H1 (cell line): ENCODE measurements around the gene MAGI1. TPM values are rescaled to one million over a fixed set of nuclear protein-coding genes. Genes with fewer than 3 reads are reported as not detected.

Experiments
- CTCF ChIA-PET: fragments of 300-600 bp; sonication (Branson Sonifier 250); formaldehyde crosslinking; loops from one replicate; lab custom pipeline; 2021; ENCODE audit not compliant: partially characterized antibody; lab: Charles Lee
- POLR2A ChIA-PET: fragments of 300-600 bp; sonication (Branson Sonifier 250); formaldehyde crosslinking; loops from one replicate; lab custom pipeline; 2021; ENCODE audit warnings: inconsistent platforms; ENCODE audit not compliant: partially characterized antibody; lab: Charles Lee
- DNase-seq, 2 experiments: peaks; one replicate each; pipeline versions ENCODE4 v3.0.0 to v3.0.0-alpha.2; 2010 to 2022; ENCODE audit warnings: low spot score in 2 of 2, low read depth in 1 of 2, mixed read lengths in 1 of 2
- FAIRE-seq: peaks from 2 replicates; lab custom pipeline; 2011; peaks lifted over from hg19 to GRCh38; lab: Jason Lieb, UNC
- H2AFZ ChIP-seq: 2 replicates; pipeline ENCODE4 v1.8.1; 2012; ENCODE audit warnings: low read length, inconsistent platforms
- H2AK5ac ChIP-seq: 2 replicates; pipeline ENCODE4 v1.6.1; 2013; ENCODE audit warnings: low read depth, low read length
- H2BK120ac ChIP-seq: replicated peaks from 2 replicates; pipeline ENCODE3; 2013; ENCODE audit warnings: low read depth, low read length, inconsistent platforms
- H2BK12ac ChIP-seq: 2 replicates; pipeline ENCODE4 v1.6.1; 2013; ENCODE audit warnings: low read depth, low read length
- H2BK15ac ChIP-seq: 2 replicates; pipeline ENCODE4 v1.6.1; 2013; ENCODE audit warnings: low read length
- H2BK20ac ChIP-seq: 2 replicates; pipeline ENCODE4 v1.6.1; 2013; ENCODE audit warnings: low read length
- H2BK5ac ChIP-seq: 2 replicates; pipeline ENCODE4 v1.6.1; 2013; ENCODE audit warnings: low read depth, low read length
- H3K14ac ChIP-seq: 2 replicates; pipeline ENCODE4 v1.6.1; 2013; ENCODE audit warnings: inconsistent platforms; ENCODE audit not compliant: insufficient read length
- H3K18ac ChIP-seq: 2 replicates; pipeline ENCODE4 v1.6.1; 2013; ENCODE audit warnings: low read length; ENCODE audit errors: extremely low read depth
- H3K23ac ChIP-seq: 2 replicates; pipeline ENCODE4 v1.6.1; 2013; ENCODE audit warnings: inconsistent platforms; ENCODE audit not compliant: insufficient read length
- H3K23me2 ChIP-seq: 2 replicates; pipeline ENCODE4 v1.6.1; 2013; ENCODE audit warnings: low read depth, low read length
- H3K27ac ChIP-seq: 2 replicates; pipeline ENCODE4 v1.6.1; 2011; ENCODE audit warnings: low read depth, low read length, inconsistent platforms
- H3K27me3 ChIP-seq, 4 experiments: replicated peaks in 1 of 4; 1 replicate in 1 of 4; 2 replicates in 3 of 4; pipeline versions ENCODE4 v1.6.1 to v1.8.1; 2011 to 2013; ENCODE audit warnings: low read length in 3 of 4, mild to moderate bottlenecking in 3 of 4, inconsistent platforms in 2 of 4, mixed read lengths in 2 of 4, moderate library complexity in 1 of 4; ENCODE audit not compliant: control insufficient read depth in 3 of 4, insufficient read depth in 3 of 4; ENCODE audit errors: extremely low read depth in 1 of 4
- H3K36me3 ChIP-seq, 4 experiments: 2 replicates each; pipeline versions ENCODE4 v1.6.1 to v1.8.1; 2011 to 2013; ENCODE audit warnings: mild to moderate bottlenecking in 4 of 4, low read length in 3 of 4, moderate library complexity in 2 of 4, control low read depth in 1 of 4, inconsistent platforms in 1 of 4; ENCODE audit not compliant: insufficient read depth in 4 of 4, control insufficient read depth in 2 of 4
- H3K4ac ChIP-seq: replicated peaks from 2 replicates; pipeline ENCODE3; 2013; ENCODE audit warnings: low read length, low read depth, mixed read lengths, inconsistent platforms; ENCODE audit not compliant: insufficient read length
- H3K4me1 ChIP-seq, 4 experiments: replicated peaks in 1 of 4; 1 replicate in 1 of 4; 2 replicates in 3 of 4; pipeline versions ENCODE4 v1.6.1 to v1.8.1; 2011 to 2013; ENCODE audit warnings: low read length in 3 of 4, inconsistent platforms in 2 of 4, mixed read lengths in 1 of 4; ENCODE audit not compliant: insufficient read depth in 4 of 4, control insufficient read depth in 3 of 4
- H3K4me2 ChIP-seq, 2 experiments: 2 replicates each; pipeline versions ENCODE4 v1.6.1 to v1.8.1; 2011 to 2013; ENCODE audit warnings: low read depth in 2 of 2, low read length in 2 of 2, control low read depth in 1 of 2, inconsistent platforms in 1 of 2, mild to moderate bottlenecking in 1 of 2; ENCODE audit not compliant: insufficient read depth in 1 of 2
- H3K4me3 ChIP-seq, 4 experiments: fragments of 200-600, 300-600 bp in 1 of 4; sonication (generic), shearing (Covaris generic), sonication (Bioruptor Twin) in 1 of 4; 2 replicates each; pipeline versions ENCODE4 v1.5.1 to v1.8.1; 2011 to 2016; ENCODE audit warnings: low read length in 4 of 4, low read depth in 3 of 4, control low read depth in 2 of 4, inconsistent platforms in 2 of 4, mild to moderate bottlenecking in 2 of 4, mixed read lengths in 1 of 4, moderate library complexity in 1 of 4; ENCODE audit not compliant: insufficient read depth in 2 of 4; ENCODE audit errors: extremely low read depth in 1 of 4
- H3K56ac ChIP-seq: replicated peaks from 2 replicates; pipeline ENCODE3; 2013; ENCODE audit warnings: low read depth, mild to moderate bottlenecking, mixed read lengths, low read length, inconsistent platforms; ENCODE audit not compliant: insufficient read length
- H3K79me1 ChIP-seq: 2 replicates; pipeline ENCODE4 v1.6.1; 2013; ENCODE audit warnings: low read depth, low read length, control low read depth
- H3K79me2 ChIP-seq, 2 experiments: 2 replicates each; pipeline versions ENCODE4 v1.6.1 to v1.8.1; 2012 to 2013; ENCODE audit warnings: low read length in 2 of 2, mild to moderate bottlenecking in 2 of 2, inconsistent platforms in 1 of 2; ENCODE audit not compliant: insufficient read depth in 2 of 2, control insufficient read depth in 1 of 2
- H3K9ac ChIP-seq, 4 experiments: replicated peaks in 1 of 4; 1 replicate in 1 of 4; 2 replicates in 3 of 4; pipeline versions ENCODE4 v1.6.1 to v1.8.1; 2011 to 2013; ENCODE audit warnings: low read depth in 3 of 4, low read length in 3 of 4, control low read depth in 2 of 4, mild to moderate bottlenecking in 2 of 4, moderate library complexity in 2 of 4, inconsistent platforms in 1 of 4; ENCODE audit errors: extremely low read depth in 1 of 4
- H3K9me3 ChIP-seq, 2 experiments: 2 replicates each; pipeline versions ENCODE4 v1.6.1 to v1.8.1; 2012 to 2013; ENCODE audit warnings: mild to moderate bottlenecking in 2 of 2, moderate library complexity in 2 of 2, control low read depth in 1 of 2, inconsistent platforms in 1 of 2, low read depth in 1 of 2, low read length in 1 of 2, mixed read lengths in 1 of 2; ENCODE audit not compliant: insufficient read depth in 2 of 2
- H4K20me1 ChIP-seq, 2 experiments: replicated peaks in 1 of 2; 2 replicates each; pipeline versions ENCODE3 to v1.8.1; 2011 to 2013; ENCODE audit warnings: inconsistent platforms in 2 of 2, low read length in 2 of 2, mild to moderate bottlenecking in 1 of 2; ENCODE audit not compliant: insufficient read depth in 2 of 2, control insufficient read depth in 1 of 2
- H4K5ac ChIP-seq: 2 replicates; pipeline ENCODE4 v1.6.1; 2013; ENCODE audit warnings: low read length, low read depth, mixed read lengths, inconsistent platforms; ENCODE audit not compliant: insufficient read length
- H4K8ac ChIP-seq: 2 replicates; pipeline ENCODE4 v1.8.0; 2013; ENCODE audit warnings: mild to moderate bottlenecking, moderate library complexity, low read length, inconsistent platforms; ENCODE audit not compliant: insufficient read depth; ENCODE audit errors: extremely low read depth
- H4K91ac ChIP-seq: replicated peaks from 2 replicates; pipeline ENCODE3; 2013; ENCODE audit warnings: low read length, mixed read lengths, inconsistent platforms; ENCODE audit not compliant: insufficient read length
- CEBPB ChIP-seq: IDR thresholded peaks from 2 replicates; pipeline ENCODE4 v1.6.1; 2012; ENCODE audit warnings: low read depth, low read length
- EP300 ChIP-seq, 2 experiments: IDR thresholded peaks; 1 replicate in 1 of 2; 2 replicates in 1 of 2; pipeline ENCODE4 v1.6.1; 2011 to 2012; ENCODE audit warnings: low read depth in 2 of 2, low read length in 2 of 2, mild to moderate bottlenecking in 2 of 2, borderline replicate concordance in 1 of 2, inconsistent platforms in 1 of 2, moderate library complexity in 1 of 2
- EZH2 ChIP-seq: fragments of 200-600 bp; sonication (generic); IDR thresholded peaks from 2 replicates; pipeline ENCODE4 v1.7.1; 2012; ENCODE audit warnings: low read depth, mild to moderate bottlenecking, moderate library complexity, low read length, inconsistent platforms; ENCODE audit not compliant: severe bottlenecking
- HDAC2 ChIP-seq, 2 experiments: fragments of 300-600 bp in 1 of 2; sonication (generic) in 1 of 2; IDR thresholded peaks; 2 replicates each; pipeline ENCODE4 v1.6.1; 2011 to 2012; ENCODE audit warnings: low read depth in 2 of 2, low read length in 2 of 2, mild to moderate bottlenecking in 2 of 2, moderate library complexity in 2 of 2, borderline replicate concordance in 1 of 2, inconsistent platforms in 1 of 2
- JUND ChIP-seq: IDR thresholded peaks from 2 replicates; pipeline ENCODE4 v1.6.1; 2011; ENCODE audit warnings: mild to moderate bottlenecking, improper control_type of control experiment, low read length
- KDM5A ChIP-seq: fragments of 200-600 bp; IDR thresholded peaks from 2 replicates; pipeline ENCODE4 v1.7.1; 2012; ENCODE audit warnings: mild to moderate bottlenecking, low read length, inconsistent platforms, mixed read lengths
- PHF8 ChIP-seq: fragments of 200-600 bp; sonication (generic); conservative IDR thresholded peaks from 2 replicates; pipeline ENCODE4 v1.7.1; 2012; ENCODE audit warnings: low read depth, mild to moderate bottlenecking, inconsistent platforms, low read length, moderate library complexity
- POLR2A ChIP-seq, 2 experiments: IDR thresholded peaks; 1 replicate in 1 of 2; 2 replicates in 1 of 2; pipeline ENCODE4 v1.6.1; 2011; ENCODE audit warnings: low read depth in 2 of 2, low read length in 2 of 2, mild to moderate bottlenecking in 2 of 2; ENCODE audit errors: control extremely low read depth in 1 of 2
- SIN3A ChIP-seq, 2 experiments: IDR thresholded peaks in 1 of 2; conservative IDR thresholded peaks in 1 of 2; 2 replicates each; pipeline ENCODE4 v1.6.1; 2011 to 2012; ENCODE audit warnings: low read length in 2 of 2, improper control_type of control experiment in 1 of 2, low read depth in 1 of 2, mild to moderate bottlenecking in 1 of 2
- TBP ChIP-seq: IDR thresholded peaks from 2 replicates; pipeline ENCODE4 v1.6.1; 2011; ENCODE audit warnings: low read depth, low read length, improper control_type of control experiment
- WGBS, 2 experiments: shearing (Covaris generic) in 1 of 2; methylation state at CpG; one replicate each; pipeline versions ENCODE4 v1.1.6 to v1.1.7; 2013 to 2015; ENCODE audit warnings: low lambda C conversion rate in 2 of 2, mixed read lengths in 2 of 2, inconsistent platforms in 1 of 2, low coverage in 1 of 2, missing lambda C conversion rate in 1 of 2; ENCODE audit not compliant: insufficient replicate concordance in 2 of 2, insufficient coverage in 1 of 2, insufficient read length in 1 of 2; ENCODE audit errors: extremely low coverage in 1 of 2, missing lambda C conversion rate in 1 of 2; 5-methylcytosine and 5-hydroxymethylcytosine counted together
- polyA plus RNA-seq, 7 experiments: library from polyadenylated mRNA; depleted of rRNA in 3 of 7; stranded (reverse) in 5 of 7; unstranded in 2 of 7; fragments of >200 nt in 5 of 7; fragments of 200-250 nt in 2 of 7; gene quantifications; 1 replicate in 5 of 7; 2 replicates in 1 of 7; 4 replicates in 1 of 7; pipeline versions ENCODE4 v1.2.1 to v1.2.3, GENCODE V29; 2011 to 2013; ENCODE audit warnings: missing spikeins in 2 of 7, mixed read lengths in 2 of 7
- total RNA-seq: library from RNA; stranded (reverse); fragmentation: NEBNext Ultra II Directional; extraction: Animal tissue kit (Norgen Biotek cat#: 25700); gene quantifications from 2 replicates; pipeline ENCODE4 v1.2.1, GENCODE V29; 2021
- TF ChIP-seq, protein P1 (sequence below): IDR thresholded peaks from 2 replicates; pipeline ENCODE4 v1.6.1; 2011; ENCODE audit warnings: low read length, improper control_type of control experiment
- TF ChIP-seq, protein P2 (sequence below): IDR thresholded peaks from 2 replicates; pipeline ENCODE4 v1.6.1; 2012; ENCODE audit warnings: inconsistent platforms

Gene MAGI1
- total and polyA plus RNA-seq, 2 of the 8 experiments (the other 6 are each of a cell fraction or from before 2014, with no cell fraction given), result 19.8 to 78.0 TPM

DNA sequence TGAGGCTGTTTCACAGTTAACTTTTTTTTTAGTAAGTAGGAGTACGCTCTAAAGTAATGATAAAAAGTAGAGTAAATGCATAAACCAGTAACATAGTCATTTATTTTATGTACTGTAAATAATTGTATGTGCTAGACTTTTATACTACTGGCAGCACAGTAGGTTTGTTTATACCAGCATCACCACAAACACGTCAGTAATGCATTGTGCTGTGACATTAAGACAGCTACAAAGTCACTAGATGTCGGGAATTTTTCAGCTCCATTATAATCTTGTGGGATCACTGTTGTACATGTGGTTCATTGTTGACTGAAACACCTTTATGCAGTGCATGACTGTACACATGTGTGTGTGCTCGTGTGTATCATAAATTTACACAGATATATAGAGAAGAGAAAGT is 732.9 kb downstream of the MAGI1 start:
- H2BK15ac ChIP-seq, result no peak overlapping the region
- H3K36me3 ChIP-seq, result no peaks in the 10 kb centered on the region
- TF ChIP-seq JUND (no peak), CEBPB (no peak), POLR2A (IDR thresholded peaks at IDR 0.05; ENCODE audit: control extremely low read depth in 1 of 2, low read depth in 2 of 2, low read length in 2 of 2) (no peak), TBP (no peak), EP300 (IDR thresholded peaks at IDR 0.05; ENCODE audit: borderline replicate concordance in 1 of 2, low read depth in 2 of 2, low read length in 2 of 2) (no peak), HDAC2 (IDR thresholded peaks at IDR 0.05; ENCODE audit: borderline replicate concordance in 1 of 2, low read depth in 2 of 2, low read length in 2 of 2) (no peak), SIN3A (conservative IDR thresholded peaks at IDR 0.05 in 1 of 2, IDR thresholded peaks at IDR 0.05 in 1 of 2; ENCODE audit: low read depth in 1 of 2, low read length in 2 of 2) (no peak), KDM5A (no peak), EZH2 (no peak), PHF8 (no peak)
- TF ChIP-seq, protein P1, sequence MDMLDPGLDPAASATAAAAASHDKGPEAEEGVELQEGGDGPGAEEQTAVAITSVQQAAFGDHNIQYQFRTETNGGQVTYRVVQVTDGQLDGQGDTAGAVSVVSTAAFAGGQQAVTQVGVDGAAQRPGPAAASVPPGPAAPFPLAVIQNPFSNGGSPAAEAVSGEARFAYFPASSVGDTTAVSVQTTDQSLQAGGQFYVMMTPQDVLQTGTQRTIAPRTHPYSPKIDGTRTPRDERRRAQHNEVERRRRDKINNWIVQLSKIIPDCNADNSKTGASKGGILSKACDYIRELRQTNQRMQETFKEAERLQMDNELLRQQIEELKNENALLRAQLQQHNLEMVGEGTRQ, result no peak
- TF ChIP-seq, protein P2, sequence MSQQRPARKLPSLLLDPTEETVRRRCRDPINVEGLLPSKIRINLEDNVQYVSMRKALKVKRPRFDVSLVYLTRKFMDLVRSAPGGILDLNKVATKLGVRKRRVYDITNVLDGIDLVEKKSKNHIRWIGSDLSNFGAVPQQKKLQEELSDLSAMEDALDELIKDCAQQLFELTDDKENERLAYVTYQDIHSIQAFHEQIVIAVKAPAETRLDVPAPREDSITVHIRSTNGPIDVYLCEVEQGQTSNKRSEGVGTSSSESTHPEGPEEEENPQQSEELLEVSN, result no peak
- H3K23me2 ChIP-seq, result no peaks in the 10 kb centered on the region
- H3K4me2 ChIP-seq, result no peak overlapping the region
- peaks cover 0 to 1% (median 0%) of the 10 kb centered on the region in 4 experiments; a peak in 1 of 7 replicates for H3K27me3 ChIP-seq
- H3K9me3 ChIP-seq, result no peaks in the 10 kb centered on the region
- H3K23ac ChIP-seq, result no peak overlapping the region
- H4K91ac ChIP-seq, result no peak overlapping the region
- no peak overlapping the region for H3K27ac ChIP-seq
- ChIA-PET CTCF (interaction anchor here (1.1 to 1.4 kb wide), 3 partner anchors 57 to 773 kb away, joined by 3 read pairs; no protein-coding TSS in a partner anchor), POLR2A (no interaction called here)
- no peak overlapping the region for H2AFZ ChIP-seq
- no peak overlapping the region for H3K9ac ChIP-seq
- no peaks in the 10 kb centered on the region for H4K20me1 ChIP-seq
- no peaks in the 10 kb centered on the region for H3K4me1 ChIP-seq
- FAIRE-seq (no peak), DNase-seq (no peak)
- H2BK120ac ChIP-seq, result no peak overlapping the region
- H3K18ac ChIP-seq, result no peak overlapping the region
- no peak overlapping the region for H3K4me3 ChIP-seq
- H4K8ac ChIP-seq, result no peak overlapping the region
- H2BK12ac ChIP-seq, result no peak overlapping the region
- no peak overlapping the region for H2AK5ac ChIP-seq
- no peak overlapping the region for H3K4ac ChIP-seq
- no peak overlapping the region for H2BK20ac ChIP-seq
- 84% methylated on average over 4 of the region's 4 CpGs; no CpG with 5 or more reads in 1 of the 2 experiments for WGBS, 2 experiments
- H3K14ac ChIP-seq, result no peak overlapping the region
- H3K79me2 ChIP-seq, result no peaks in the 10 kb centered on the region
- no peak overlapping the region for H2BK5ac ChIP-seq
- H3K56ac ChIP-seq, result no peak overlapping the region
- H4K5ac ChIP-seq, result no peak overlapping the region
- no peaks in the 10 kb centered on the region for H3K79me1 ChIP-seq
